Activated naive CD4-positive, alpha-beta T cell treated with Interleukin-2 at 50 U/mL for 16 hours (primary cell): ENCODE measurements around the gene GSX2.
A peak's percentile ranks its signal among the peaks of the same experiment; 100 is the strongest.
"Not testable (repeated sequence)": the region's sequence is repeated elsewhere in the genome, so short reads cannot be mapped to it uniquely, and the experiment has no call there.

Experiments
- DNase-seq: peaks from one replicate; pipeline ENCODE4 v3.0.0-alpha.2; 2020

The GSX2 gene

DNA sequence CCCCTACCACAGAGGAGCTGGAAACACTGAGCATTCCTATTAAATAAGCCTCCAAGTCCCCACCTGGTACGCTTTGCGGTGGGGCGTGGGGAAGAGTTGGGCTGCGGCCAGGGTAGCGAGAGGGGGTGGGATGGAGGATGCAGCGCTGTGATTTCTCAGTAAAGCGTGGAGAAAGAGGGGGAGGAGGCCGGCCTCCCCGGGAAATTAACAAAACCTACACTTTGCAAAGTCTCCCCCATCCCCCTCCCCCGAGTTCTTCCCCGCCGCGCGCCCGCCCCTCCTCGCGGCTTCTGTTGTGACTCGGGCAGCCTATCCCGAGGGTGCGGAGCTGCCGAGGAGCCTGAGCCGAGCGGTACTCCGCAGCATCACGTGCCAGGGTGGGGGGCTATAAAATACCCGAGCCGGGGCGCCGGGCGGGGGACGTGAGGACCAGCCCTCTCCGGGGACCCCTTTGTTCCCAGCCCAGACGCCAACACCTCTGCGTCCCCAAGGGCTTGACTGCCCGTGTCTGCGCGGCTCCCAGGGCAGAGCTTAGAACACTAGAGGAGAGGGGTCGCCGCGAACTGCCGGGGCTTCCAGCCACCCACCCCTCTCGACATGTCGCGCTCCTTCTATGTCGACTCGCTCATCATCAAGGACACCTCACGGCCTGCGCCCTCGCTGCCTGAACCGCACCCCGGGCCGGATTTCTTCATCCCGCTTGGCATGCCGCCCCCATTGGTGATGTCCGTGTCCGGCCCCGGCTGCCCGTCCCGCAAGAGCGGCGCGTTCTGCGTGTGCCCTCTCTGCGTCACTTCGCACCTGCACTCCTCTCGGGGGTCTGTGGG lies at the start of gene GSX2:
Gene GSX2, plus strand, starts transcription at position 416 of the 827 bp plus-strand sequence. Its CDS starts 182 bp downstream, at position 598.
- DNase-seq: no peak

GRCh38 chr4:54050214-54050904 lies 49.6 kb upstream of the GSX2 start:
- no peak for DNase-seq

DNA sequence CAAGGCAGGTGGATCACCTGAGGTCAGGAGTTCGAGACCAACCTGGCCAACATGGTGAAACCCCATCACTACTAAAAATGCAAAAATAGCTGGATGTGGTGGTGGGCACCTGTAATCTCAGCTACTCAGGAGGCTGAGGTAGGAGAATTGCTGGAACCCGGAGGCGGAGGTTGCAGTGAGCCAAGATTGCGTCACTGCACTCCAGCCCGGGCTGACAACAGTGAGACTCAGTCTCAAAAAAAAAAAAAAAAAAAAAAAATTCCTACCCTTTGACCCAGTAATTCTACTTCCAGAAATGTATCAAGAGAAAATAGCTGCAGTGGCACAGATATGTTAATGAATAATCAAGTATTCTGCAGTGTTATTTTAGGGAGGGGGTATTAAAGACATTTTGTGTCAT lies 46.6 kb upstream of the GSX2 start:
- DNase-seq: not testable (repeated sequence)

DNA sequence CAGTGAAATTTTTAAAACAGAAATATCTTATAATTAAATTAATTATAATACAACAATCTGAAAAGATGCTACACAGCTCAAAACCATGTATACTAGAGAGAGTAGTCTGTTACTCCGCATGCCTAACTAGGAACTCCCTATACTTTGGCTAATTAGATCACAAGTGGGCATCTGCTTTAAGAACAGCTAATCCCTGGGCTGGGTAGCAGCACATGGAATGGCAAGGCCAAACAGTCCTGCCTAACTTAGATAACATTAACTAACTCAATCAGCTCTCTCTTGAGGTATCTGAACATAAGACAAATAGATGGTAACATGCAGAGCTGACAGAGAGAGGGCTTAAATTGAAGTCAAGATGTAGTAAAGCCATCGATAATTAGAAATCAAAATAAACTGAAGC lies 45.5 kb upstream of the GSX2 start:
- no peak for DNase-seq

DNA sequence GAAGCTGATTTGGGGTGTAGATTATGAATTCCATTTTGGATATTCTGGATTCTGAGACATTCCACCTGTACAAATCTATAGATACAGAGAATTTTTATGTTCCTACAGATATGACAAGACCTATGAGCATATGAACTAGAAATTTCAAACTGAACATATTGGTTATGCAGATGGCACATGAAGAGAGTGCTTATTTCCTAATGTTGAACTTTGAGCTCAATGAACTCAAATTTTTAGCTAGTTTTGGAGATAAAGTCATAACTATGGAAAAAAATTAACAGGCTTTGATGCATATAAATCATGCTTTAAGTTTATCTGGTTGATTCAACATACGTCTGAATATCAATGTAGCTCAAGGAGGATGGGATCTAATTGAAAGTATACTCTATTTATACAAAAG lies 44.5 kb upstream of the GSX2 start:
- DNase-seq: no peak

DNA sequence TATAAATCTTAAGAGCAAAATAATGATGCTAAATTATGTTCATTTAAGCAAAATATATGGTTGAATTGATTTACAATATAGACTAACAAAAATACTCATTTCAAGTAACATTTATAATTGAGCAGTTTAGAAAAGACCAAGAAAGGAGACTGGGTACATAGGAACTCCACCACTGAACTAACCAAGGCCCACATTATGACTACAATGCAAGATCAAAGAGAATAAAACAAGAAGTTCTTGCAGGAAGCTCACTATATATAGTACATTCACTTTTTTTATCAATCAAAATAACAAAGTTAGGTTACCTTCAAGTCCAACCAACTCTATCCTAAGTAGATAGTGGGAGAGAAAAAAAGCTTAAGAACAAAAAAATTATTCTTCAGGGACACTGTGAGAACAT lies 43.6 kb upstream of the GSX2 start:
- no peak for DNase-seq

- DNase-seq: no peak
Observed at GRCh38 chr4:54058171-54058570, 41.8 kb upstream of the GSX2 start.

- no peak for DNase-seq
Observed at GRCh38 chr4:54060116-54060515, 39.8 kb upstream of the GSX2 start.

GRCh38 chr4:54061067-54061466 lies 38.9 kb upstream of the GSX2 start:
- no peak for DNase-seq

GRCh38 chr4:54061873-54062272 lies 38.1 kb upstream of the GSX2 start:
- DNase-seq: no peak

- DNase-seq: no peak
Observed at GRCh38 chr4:54062392-54062791, 37.6 kb upstream of the GSX2 start.

DNA sequence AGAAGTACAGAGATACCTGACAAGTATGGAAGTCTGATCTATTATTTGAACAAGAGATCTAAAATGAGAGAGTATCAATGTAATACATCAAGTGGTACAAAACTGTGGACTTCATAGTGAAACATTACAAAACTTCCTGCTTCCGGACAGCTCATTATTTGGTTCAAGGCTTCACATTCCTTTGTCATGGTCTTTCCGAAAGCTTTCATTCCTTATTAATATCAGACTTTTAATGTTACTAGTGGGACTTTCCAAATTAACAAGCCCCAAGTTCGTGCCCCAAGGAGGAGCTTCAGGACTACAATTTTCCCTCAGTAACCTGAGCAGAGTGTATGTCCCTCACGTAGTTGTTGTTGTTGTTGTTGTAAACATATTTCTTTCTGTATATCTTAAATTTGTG lies 36.7 kb upstream of the GSX2 start:
- DNase-seq: peak; percentile 25

DNA sequence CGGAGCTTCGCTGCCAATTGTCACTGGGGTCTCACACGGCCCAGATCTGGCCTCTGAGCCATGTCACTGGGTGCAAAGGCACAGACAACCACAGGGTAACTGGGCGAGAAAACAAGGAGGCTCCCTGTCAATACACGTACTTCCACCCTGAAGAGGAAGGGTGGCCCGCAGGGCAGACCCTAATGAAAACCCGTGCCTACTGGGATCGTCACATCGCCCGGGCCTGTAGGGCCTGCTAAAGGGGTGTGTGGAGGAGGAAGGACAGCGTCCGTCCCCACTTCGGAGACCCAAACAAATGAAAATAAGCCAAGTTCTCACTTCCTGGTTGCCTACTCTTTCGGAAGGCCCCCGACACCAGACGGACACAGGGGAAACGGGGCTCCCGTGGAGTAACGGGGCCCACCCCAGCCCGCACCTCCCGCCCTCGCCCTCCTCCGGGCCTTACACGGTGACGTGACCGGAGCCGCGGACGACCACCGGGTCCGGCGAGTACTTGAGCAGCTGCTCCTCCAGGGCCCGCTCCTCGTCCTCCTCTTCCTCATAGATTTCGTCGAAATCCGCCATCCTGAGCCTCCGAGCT lies 36.1 kb upstream of the GSX2 start:
- DNase-seq: peak; percentile 29

- DNase-seq: peak; percentile 96
Observed at GRCh38 chr4:54064317-54065111, 35.4 kb upstream of the GSX2 start, which contains the start of gene CHIC2. Gene CHIC2 (minus strand): TSS chr4:54064605. CDS start chr4:54064300, 305 bp downstream.

DNA sequence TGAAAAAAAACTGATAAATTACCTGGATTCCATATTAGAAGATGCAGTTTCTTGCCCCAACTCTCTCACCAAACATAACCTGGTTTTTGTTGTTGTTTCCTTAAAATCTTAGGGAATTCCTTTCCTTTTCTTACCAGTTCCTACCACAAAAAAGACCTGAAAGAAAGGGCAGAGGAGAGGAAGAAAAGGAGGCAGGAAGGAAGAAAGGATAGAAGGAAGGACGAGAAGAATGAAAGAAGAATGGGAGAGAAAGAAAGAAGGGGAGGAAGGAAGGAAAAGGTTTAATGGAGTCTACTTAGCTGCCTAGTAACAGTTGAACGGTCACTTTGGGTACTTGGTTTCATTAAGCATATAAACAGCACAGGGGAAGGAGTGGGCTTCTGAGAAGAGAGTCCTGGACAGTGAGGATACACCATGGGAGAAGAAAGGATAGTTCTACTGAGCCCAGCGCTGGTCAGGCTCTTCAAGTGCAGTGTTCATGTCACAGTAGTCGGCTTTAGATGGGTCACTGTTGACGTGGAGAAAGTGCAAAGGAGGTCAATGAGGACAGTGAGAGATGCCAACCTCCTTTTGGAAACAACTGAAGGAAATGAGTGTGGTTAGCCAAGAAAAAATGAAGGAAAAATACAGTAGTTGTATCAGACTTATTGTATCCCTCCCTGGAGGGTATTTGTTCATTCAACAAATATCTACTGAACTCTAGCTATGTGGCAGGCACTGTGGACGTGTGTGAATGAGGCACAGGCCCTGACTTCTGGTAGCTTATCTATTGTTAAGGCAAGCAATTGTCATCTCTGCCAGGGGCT lies 34.5 kb upstream of the GSX2 start:
- DNase-seq: no peak

DNA sequence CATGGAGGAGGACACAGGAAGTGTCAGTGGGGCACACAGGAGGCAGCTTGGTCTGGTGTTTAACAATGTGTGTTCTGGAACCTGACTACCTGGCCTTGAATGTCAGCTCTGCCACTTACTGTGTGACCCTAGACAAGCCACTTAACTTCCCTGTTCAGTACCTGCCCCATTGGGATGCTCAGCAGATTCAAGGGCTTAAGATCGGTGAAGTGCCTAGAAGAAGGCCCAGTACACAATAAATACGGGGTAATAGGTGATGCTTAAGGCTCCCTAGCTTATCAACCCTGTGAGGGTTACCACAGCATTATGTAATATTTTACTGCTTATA lies 33.9 kb upstream of the GSX2 start:
- no peak for DNase-seq

DNA sequence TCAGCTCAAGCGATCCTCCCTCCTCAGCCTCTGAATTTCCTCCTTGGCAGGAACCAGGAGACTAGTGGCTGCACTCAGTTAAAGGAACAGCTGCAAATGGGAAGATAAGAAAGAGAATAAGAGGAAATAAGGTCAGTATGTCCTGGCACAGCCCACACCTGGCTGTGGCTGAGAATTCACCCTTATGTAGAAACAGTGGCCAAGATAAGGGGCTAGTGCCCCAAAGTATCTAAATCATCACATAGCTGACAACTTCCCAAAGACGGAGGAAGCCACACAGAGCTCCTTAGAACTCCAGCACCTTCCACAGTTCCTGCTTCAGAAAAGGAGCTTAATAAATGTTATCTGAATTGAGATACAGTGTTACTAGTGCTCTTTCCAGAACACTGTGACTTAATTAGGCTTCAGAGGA lies 33.2 kb upstream of the GSX2 start:
- DNase-seq: no peak

DNA sequence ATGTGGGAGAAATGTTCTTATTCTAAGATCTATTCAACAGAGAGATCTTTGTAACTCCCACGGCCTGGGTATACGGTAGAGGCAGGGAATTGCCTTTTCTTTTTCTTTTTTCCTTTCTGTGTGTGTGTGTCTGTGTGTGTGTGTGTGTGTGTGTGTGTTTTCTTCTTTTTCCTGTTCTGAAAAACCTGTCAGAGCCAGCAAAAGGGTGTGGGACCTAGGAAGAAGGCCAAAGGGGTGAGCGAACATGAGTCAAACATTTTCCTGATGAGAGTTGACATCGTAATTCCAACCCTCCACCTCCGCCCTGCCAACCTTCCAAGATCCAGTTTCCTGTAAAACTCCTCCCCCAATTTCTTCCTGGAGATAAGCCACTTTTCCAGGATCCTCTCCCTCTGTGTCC lies 32.8 kb upstream of the GSX2 start:
- DNase-seq: no peak

DNA sequence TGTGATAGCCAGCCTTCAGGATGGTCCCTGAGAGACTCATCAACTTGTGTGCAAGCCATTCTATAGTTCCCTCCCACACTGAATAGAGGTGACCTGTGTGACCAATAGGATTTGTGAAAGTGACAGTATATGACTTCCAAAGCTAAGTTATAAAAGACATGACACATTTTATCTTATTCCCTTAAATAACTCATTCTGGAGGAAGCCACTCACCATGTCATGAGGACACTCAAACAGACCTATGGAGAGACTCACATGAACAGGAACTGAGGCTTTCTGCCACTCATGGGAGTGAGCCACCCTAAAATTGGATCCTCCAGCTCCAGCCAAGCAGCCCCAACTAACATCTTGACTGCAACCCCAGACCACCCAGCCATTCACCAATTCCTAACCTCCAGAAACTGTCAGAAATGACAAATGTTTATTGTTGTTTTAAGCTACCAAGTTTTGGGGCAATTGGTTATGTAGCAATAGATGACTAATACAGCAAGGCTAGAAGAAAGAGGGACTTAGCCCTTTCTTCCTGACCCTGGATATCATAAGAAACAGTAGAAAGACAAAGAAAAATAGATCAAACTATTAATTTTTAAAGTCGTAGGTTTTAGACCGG lies 26.6 kb upstream of the GSX2 start:
- no peak for DNase-seq

DNA sequence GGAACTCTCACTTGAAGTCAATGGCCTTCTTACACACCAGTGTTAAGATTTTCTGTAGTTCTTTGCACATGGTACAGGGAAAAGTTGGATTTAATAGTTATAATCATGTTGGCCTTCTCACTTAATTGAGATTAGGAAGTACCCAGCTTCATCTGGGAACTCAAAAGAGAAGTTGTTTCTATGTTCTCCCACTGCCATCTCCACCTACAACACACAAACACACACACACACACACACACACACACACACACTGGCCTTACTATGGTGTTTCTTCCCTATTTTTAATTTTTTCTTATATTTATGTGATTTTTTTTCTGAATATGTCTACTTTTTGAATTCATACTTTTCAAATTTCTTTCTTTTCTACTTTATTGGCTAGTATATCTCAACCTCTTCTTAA lies 25.6 kb upstream of the GSX2 start:
- DNase-seq: no peak

- no peak for DNase-seq
Observed at GRCh38 chr4:54076673-54077072, 23.3 kb upstream of the GSX2 start.

DNA sequence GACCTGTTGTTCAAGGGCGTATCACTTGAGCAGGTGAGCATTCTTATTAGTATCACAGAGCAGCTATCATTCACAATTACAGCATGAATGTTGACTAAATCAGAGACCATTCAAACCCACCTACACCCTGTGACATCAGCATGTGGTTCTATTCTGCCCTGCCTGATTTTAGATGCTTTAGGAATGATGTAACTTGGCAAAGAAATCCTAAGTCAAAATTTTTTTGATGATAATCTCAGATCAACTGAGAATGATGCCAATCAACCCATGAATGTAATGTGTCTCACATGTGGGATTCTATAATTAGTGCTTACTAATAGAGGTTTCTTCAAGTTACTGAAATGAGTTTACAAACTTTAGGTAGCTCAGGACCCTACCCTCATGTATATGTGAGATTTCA lies 22.2 kb upstream of the GSX2 start:
- DNase-seq: no peak
